Stimulated activated CD4-positive, alpha-beta T cell treated with anti-CD3 and anti-CD28 coated beads, Interleukin-15, amount 100 ng/mL, for 48 hours (primary cell): Measurements from ENCODE around the gene FAM193A.
A peak's percentile ranks its signal among the peaks of the same experiment; 100 is the strongest.
"Not testable (repeated sequence)": the region's sequence is repeated elsewhere in the genome, so short reads cannot be mapped to it uniquely, and the experiment has no call there.

Source experiments
- DNase-seq, 2 donors: peaks; one replicate each; pipeline ENCODE4 v3.0.0-alpha.2; 2020; ENCODE audit warnings: low read depth in 2 of 2

Gene FAM193A, protein sequence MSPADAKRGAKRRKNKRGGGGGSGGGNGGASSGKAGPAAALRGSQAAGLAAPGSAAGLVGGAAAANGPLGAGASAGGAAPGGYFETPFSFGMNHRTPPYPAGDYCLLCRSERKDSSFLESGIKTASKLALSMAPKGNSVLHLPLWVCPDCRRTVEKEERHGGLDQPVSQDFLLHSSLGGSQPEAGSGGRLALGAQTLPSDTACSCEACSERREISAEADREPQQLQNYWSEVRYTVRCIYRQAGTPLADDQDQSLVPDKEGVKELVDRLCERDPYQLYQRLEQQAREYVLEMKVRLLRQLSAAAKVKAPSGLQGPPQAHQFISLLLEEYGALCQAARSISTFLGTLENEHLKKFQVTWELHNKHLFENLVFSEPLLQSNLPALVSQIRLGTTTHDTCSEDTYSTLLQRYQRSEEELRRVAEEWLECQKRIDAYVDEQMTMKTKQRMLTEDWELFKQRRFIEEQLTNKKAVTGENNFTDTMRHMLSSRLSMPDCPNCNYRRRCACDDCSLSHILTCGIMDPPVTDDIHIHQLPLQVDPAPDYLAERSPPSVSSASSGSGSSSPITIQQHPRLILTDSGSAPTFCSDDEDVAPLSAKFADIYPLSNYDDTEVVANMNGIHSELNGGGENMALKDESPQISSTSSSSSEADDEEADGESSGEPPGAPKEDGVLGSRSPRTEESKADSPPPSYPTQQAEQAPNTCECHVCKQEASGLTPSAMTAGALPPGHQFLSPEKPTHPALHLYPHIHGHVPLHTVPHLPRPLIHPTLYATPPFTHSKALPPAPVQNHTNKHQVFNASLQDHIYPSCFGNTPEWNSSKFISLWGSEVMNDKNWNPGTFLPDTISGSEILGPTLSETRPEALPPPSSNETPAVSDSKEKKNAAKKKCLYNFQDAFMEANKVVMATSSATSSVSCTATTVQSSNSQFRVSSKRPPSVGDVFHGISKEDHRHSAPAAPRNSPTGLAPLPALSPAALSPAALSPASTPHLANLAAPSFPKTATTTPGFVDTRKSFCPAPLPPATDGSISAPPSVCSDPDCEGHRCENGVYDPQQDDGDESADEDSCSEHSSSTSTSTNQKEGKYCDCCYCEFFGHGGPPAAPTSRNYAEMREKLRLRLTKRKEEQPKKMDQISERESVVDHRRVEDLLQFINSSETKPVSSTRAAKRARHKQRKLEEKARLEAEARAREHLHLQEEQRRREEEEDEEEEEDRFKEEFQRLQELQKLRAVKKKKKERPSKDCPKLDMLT (N-terminal part only)

DNA sequence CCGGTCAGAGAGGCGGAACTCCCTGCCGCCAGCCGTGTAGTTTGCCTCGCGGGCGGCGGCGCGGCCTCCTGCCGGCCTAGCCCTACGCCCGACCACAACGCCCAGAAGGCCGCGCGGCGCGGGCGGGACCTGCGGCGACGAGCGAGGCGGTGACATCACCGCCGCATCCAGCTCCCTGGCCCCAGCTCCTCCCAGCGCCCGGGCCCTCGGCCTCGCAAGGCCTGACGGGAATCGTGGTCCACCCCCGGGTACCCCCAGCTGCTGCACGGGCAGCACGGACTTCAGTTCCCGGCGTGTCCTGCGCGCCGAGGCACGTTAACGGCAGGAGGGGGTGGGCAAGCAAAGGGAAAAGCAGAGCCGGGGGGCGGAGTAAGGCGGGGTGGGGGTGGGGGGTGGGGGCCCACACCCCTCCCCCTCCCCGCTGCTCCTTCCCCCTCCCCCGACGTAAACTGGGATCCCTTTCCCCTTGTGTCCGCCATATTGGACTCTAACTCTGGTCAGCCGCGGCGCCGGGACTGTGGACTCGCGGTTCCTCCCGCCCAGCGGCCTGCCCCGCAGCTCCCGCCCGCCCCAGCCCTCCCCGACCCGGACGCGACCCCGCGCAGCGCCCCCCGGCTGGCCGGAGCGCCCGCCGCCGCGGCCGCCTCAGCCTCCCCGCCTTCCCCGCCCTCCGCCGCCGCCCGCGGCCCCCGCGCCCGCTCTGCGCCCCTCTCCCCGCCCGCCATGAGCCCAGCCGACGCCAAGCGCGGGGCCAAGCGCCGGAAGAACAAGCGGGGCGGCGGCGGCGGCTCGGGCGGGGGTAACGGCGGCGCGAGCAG is at the start of gene FAM193A:
TSS of gene FAM193A (plus strand) at position 455 of the 818 bp plus-strand sequence. CDS start at position 724, 269 bp downstream.
- DNase-seq = peak; percentile 99

DNA sequence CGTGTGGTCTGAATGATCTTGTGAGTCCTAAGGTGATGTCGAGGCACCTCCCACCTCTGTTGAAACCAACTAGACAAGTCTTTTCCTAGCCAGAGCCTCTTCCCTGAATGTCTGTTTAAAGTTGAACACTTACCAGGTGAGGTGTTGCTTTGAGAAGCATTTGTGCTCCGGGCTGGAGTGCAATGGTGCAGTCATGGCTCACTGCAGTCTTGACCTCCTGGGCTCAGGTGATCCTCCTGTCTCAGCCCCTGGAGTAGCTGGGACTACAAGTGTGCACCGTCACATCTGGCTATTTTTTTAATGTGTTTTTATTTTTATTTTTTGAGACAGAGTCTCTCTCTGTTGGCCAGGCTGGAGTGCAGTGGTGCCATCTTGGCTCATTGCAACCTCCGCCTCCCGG is 49.5 kb upstream of the FAM193A start:
- DNase-seq = no peak

DNA sequence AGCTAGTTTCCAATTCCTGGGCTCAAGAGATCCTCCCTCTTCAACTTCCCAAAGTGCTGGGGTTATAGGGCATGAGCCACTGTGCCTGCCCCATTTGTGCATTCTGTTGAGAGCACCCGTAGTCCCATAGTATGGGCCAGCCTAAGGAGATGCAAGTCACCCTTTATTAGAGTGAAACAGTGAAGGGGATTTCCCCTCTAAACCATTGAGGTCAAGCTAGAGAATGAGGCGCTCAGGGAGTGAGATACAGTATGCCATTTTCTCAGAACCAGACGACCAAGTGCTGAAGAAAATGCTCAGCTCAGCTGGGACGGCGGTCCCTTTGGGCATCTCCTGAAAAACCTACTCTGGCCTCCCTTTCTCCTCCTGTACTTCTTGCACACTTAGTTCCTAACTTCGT is 48.8 kb upstream of the FAM193A start:
- DNase-seq = no peak

DNA sequence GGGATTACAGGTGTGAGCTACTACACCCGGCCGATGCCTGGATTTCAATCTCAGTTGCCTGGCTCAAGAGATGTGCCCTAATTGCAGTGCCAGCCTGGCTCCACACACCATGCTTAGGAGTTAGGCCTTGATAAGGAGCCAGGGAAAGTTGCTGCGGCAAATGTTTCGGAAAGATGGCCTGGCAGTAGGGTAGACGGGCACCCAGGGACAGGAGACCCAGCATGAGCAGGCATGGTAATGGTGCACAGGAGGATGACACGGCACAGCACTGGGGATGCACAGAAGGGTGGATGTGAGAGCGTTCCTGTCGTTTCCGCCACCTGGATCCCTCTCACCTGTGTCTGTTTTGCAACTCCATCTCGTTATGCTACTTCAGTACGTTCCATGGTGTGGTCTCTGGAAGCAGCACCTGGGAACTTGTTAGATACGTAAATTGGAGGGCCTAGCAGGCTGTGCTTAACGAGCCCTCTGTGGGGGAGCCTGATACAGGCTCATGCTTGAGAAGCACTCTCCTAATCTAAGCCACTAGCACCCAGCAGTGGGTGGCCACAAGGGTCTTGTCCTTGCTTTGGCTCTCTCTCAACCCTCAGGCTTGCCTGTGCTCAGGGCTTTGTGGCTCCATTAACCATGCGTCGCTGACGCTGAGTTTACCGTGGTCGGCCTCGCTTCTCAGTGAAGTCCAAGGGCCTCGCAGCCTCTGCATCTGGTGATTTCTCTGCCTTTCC is 47.2 kb upstream of the FAM193A start:
- DNase-seq = no peak

DNA sequence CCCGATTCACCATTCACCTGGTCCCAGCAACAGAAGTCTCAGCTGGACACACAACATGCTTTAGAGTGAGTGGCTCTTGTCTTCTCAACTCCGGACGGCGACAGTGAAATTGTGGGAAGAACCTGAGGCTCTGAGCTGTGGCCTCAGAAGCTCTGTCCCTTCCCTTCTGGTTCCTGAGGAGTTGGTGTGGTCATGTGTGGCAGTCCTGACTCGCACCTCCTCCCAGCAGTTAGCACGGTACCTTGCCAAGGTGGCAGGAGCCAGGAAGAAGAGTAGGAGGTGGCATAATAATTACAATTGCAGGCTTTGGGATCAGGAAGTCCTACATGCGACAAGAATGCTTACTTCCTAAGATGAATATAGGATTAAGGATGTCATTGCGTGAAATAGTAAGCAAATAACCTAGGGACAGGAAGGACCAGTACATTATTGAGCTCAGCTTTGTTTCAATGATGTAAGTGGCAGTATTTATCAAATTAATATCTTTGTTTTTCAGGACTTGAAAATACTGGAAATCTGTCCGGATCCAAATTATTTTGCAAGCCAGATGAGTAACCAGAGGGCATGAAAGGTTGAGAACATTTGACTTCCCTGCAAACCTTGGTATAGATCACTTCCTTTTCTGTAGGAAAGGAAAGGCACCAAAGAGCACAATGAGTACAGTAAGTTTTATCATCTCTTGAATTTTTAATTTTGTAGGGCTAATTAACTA is 46.5 kb upstream of the FAM193A start:
- DNase-seq = no peak

DNA sequence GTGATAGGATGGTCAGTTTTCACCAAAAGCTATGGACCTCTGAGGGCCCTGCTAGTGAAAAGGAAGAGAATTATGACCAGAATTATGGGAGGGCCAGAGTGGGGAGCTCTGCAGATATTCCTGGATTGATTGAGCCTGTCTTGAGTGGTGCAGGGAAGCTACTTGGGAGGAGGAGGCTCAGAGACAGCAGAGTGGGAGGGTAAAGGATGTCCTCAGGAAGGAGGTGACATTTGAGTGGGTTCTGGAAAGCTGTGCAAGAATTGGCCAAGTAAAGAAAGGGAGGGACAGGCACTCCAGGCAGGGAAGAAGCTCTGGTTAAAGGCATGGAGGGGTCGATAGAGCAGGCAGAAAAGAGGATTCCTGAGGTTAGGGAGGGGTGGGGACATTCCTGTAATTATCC is 43.5 kb upstream of the FAM193A start:
- no peak for DNase-seq

DNA sequence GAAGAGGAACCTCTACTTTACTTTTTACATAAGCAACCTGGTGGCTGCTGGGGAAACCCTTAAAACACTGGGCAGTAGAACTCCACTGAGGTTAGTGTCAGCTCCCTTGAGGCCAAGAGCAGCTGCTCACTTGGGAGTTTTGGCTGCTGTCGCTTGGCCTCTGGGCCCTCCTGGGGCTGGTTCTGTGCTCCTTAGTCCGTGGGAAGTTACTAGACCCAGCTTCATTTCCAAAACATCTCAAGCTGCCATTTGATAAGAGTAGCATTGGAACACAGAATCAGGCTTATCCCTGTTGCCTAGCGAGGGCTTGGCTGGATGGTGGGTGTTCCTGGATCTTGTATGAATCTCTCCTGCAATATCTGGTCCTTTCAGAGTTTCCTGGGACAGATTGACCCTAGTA is 41.5 kb upstream of the FAM193A start:
- DNase-seq = no peak

DNA sequence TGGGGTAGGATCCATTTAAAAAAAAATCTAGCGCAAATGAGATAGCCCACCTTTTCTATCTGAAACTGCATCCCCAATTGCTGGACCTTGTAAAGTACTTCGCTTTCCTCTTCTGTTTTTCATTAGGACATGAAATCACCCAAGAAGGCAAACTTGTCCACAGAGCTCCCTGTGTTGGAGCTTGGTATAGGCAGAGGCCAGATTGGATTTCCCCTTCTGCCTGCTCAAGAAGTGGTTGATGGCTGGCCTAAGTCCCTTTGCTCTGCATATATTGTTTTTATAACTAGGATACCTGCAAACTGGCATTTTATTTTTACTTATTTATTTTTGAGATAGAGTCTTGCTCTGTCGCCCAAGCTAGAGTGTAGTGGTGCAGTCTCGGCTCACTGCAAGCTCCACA is 39.1 kb upstream of the FAM193A start:
- no peak for DNase-seq

DNA sequence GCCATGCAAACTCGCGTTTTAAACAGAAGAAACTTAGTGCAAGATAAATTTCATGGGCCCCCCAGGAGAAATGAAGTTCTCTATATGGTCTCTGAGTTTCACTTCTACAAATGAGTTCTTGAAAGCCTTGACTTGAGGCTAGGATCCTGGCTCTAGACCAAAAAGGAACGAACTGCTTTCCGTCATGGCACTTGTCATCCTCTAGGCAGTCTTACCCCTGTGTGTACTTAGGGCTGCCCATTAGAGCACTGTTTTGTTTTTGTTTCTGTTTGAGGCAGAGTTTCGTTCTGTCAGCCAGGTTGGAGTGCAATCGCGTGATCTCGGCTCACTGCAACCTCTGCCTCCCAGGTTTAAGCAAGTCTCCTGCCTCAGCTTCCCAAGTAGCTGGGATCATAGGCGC is 38.5 kb upstream of the FAM193A start:
- DNase-seq = no peak

DNA sequence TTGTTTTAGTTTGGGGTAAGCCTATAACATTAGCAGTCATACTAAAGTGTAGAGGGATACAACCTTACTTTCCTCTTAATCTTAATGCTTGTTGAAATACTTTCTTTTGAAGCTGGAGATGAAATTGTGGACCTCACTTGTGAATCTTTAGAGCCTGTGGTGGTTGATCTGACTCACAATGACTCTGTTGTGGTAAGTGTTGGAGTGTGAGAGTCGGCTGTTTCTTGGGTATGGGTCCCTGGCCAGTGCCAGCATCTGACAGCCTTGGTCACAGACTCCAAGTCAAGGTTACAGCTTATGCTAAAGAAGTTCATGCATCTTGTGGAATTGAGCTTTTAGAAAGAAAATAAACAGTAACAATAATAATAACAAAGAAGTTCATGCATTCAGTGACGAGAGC is 35.9 kb upstream of the FAM193A start:
- no peak for DNase-seq

DNA sequence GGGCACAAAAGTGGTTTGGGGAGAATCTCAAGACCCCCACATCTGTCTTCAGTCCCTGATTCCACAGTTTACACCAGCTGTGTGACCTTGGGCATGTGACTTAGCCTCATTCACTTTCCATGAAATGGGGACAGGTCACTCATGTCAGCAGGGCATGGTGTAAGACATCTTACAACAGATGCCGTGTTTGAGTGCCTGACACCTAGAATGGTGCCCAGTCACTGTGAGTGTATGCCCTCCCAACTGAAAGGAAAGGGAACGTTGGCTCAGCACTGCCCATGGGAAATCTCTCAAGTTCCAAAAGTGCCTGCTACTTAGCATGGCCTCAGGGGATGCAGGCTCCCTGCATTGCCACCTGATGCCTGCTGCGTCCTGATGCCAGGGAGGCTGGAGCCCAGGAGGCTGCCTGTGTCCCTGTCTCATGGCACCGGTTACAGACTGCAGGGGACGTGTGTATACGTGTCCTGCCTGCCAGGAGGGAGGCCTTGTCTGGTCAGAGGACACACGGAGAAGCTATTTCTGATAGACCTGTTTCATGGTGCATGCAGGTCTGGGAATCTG is 35.3 kb upstream of the FAM193A start:
- DNase-seq = no peak

DNA sequence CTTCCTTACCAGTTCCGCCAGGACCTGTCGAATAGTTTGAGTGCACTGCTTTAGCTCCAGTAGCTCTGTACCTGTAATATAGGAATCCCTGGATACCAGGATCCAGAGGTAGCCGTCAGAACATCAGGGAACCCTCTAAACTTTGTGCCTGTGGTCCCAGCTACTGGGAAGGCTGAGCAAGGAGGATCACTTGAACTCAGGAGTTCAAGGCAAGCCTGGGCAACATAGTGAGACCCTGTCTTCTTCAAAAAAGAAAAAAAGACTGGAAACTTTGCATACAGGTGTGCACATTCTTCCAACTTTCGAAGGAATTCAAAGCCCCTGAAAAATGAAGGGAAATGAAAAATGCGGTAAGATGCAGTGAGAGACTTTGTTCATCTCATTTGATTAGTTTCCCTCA is 32.6 kb upstream of the FAM193A start:
- no peak for DNase-seq

DNA sequence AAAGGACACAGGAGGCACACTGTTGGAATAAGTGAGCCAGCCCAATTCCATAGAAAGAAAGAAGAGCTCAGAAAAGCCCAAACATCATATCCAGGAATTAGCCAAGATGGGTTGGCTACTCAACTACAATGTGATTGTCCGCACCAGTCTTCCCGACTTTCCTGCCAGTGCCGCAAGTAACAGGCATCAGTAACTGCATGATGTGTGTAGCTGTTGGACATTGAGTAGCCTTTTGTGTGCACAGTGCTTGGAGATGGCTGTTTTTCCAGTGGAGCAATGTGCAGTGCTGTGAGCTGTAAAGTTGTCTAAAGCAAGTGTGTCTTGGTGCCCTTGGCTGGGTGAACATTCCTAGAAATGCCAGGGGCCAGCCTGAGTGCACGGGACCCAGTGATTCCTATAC is 29.2 kb upstream of the FAM193A start:
- DNase-seq = no peak

DNA sequence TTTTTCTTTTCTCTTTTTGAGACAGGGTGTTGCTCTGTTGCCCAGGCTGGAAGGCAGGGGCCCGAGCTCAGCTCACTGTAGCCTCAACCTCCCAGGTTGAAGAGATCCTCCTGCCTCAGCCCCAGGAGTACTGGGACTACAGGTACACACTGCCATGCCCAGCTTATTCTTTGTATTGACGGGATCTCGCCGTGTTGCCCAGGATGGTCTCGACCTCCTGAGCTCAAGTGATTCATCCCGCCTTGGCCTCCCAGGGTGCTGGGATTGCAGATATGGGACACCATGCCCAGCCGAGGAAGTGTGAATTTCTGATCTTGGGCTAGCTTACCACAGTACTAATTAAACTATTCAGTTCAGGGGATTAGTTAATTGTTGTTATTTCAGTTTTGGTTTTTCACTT is 28.6 kb upstream of the FAM193A start:
- DNase-seq = no peak

DNA sequence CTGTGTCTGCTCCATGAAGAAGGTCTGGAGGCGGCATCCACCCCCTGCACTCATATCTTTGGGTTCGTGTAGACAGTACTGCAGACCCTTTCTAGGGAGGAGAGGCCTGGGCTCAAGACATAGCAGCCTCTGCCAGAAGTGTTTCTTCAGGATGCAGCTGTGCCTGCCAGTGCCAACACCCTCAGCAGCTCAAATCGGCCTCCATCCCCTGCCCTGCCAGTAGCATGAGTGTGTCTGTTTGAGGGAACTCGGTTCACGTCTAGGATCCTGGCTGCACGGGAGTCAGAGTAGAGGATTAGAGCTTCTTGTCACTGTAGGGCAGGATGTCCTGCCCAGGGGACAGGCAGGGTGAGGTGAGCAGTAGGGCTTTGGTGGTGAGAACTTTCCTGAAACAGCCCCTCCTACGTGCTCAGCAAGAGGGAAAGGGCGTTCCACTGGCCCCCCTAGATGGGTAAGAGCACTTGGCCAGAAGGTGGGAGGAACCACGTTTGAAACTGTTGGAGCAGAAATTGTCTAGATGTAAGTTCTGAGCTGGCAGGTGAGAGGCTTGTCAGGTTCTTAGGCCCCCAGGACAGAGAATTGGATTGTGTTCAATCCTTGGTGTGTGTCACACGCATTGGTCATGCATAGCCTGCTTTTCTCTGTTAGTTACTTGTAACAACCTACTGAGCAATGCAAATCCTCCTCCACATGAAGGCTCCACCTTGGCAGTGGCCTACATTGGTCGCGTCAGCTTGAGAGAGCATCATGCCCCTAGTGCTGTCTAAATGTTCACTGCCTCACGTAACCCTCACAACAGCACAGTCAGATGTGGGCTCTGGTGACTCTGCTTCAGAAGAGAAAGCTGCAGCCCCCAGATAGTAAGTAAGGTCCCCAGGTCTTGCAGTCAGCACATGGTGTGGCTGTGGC is 25.8 kb upstream of the FAM193A start:
- DNase-seq = no peak

DNA sequence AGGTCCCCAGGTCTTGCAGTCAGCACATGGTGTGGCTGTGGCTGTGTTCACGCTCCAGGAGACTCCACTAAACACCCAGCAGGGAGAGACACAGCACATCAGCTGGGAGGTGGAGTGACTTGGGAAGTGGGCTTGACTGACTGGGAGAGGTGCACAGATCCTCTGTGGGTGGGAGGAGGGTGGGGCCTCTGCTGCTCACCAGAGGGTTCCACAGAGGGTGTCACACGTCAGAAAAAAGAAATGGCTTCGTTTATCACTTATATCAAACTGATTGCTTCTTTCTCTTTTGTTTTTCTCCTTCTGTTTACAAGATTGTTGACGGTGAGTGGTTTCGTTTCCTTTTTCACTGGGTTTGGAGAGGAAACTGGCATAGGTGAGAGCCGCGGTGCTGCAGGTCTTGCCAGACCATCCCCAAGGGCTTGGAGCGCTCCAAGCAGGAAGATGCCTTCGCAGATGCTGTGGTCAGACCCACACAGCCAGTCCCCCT is 24.8 kb upstream of the FAM193A start:
- no peak for DNase-seq

DNA sequence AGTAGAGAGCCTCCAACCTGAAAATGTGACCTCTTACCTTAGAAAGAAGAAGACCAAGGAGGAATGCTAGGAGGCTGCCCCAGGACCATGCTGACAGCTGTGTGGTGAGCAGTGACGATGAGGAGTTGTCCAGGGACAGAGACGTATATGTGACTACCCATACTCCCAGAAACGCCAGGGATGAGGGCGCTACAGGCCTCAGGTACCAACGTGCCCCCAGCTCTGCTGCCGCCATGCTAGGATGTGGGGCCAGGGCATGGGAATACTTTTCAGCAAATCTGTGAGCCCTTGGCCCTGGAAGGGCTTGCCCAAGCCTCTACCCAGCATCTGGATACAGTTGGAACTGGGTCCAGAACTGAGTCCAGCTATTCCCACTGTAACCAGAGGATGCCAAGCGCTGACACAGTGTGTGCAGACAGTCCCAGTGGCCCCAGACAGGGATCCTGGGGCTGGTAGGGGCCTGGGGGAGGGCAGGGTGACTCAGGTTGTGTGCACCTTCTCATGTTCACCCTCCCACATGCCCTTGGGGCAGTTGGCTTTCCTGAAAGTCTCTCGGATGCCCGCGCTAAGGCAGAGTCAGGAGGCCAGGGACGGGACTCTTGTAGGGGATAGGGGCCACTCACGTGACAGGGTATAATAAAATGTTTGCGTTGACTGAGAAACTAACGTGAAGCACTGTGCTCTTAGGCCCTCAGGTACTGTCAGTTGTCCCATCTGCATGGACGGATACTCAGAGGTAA is 23.9 kb upstream of the FAM193A start:
- DNase-seq = no peak

DNA sequence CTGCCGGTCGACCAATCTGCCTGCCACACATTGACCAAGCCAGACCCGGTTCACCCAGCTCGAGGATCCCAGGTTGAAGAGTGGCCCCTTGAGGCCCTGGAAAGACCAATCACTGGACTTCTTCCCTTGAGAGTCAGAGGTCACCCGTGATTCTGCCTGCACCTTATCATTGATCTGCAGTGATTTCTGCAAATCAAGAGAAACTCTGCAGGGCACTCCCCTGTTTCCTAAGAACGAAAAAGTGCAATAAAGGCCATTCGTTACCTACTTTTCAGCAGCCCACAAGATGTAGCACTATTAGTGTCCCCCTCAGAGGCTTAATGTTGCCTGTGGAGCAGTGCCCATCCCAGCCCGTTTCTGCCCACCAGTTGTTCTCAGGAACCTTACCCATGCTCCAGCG is 22.3 kb upstream of the FAM193A start:
- DNase-seq = not testable (repeated sequence)
